HG02642 (cell line): ENCODE measurements around the gene GNGT2.
A peak's percentile ranks its signal among the peaks of the same experiment; 100 is the strongest.

Experiments
- ATAC-seq: cut with Tn5 transposase; IDR thresholded peaks from one replicate; pipeline ENCODE4 v1.9.1; 2021; ENCODE audit warnings: mild to moderate bottlenecking; ENCODE audit not compliant: unreplicated experiment, poor library complexity

The GNGT2 gene

DNA sequence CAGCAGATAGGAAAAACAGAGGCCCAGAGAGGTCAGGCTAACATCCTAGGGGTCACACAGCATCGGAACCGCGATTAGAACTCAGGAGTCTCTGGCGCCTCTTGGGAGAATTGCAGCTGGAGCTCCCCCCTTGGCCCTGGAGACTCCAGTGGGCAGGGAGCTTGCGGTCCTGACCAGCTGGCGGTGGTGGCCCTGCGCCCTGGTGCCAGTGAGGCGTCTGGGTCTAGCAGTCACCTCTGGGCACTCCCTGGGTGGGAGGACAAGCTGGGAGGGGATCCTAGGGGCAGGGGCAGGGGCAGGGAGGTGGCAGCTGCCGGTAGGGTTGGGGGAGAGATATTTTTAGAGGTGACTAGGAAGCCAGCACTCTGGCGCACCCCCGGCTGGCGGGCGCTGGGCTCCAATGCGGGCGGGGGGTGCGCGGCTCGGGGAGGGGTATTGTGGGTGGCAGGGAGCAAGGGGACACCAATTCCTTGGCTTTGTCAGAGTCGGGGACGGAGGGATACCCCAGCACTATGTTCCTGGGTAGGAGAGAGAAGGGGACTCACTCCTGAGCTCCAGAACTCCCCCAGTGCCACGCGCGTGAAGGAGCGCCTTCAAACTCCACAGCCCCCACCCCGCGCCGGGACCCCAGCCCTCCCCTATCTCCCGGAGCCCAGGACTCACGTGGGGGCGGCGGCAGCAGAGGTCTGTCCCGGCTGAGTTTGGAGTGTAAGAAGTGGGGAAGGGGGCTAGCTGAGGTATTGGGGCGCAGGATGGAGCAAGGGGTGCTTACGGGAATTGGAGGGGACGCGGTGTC is 19.6 kb upstream of the GNGT2 start:
- no peak for ATAC-seq

- ATAC-seq: no peak
Observed at GRCh38 chr17:49229076-49229804, 18.9 kb upstream of the GNGT2 start.

DNA sequence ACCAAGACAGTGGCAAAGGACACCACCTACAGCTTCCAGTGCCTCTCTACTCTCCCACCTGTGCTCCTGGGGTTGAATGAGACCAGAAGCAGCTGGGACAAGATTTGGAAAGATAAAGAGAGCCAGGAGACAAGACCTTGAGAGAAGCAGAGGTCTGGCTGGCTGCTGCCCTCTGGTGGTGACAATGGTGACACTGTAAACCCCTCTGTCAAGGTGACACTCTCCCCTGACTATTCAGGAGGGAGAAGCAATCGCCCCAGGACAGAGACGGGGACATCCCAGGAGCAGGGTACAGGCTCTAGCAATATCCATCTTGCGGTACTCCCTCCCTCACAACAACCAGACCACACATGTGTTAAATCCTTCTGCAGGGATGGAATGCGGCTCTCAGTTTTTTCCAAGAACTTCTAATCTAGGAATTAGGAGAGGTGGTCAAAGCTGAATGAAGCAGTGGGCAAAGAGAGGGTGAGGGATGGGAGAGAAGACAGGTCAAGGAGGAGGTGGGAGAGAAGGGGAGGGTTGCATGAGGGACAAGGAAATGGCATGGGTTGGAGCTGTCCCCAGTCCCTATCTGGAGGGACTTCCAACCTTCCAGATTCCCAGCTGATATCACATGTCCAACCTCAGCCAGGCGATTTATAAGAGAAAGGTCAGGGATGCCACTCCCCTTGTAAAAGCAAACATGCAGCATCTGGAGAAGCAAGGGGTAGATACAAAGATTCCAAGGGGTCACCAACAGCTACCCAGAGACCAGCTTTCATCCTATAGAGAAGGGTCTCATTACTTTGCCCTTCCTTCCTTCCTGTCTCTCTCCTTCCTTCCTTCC is 17.3 kb upstream of the GNGT2 start:
- no peak for ATAC-seq

GRCh38 chr17:49226771-49227435 is 16.5 kb upstream of the GNGT2 start:
- ATAC-seq: no peak

GRCh38 chr17:49225554-49226236 is 15.3 kb upstream of the GNGT2 start:
- no peak for ATAC-seq

DNA sequence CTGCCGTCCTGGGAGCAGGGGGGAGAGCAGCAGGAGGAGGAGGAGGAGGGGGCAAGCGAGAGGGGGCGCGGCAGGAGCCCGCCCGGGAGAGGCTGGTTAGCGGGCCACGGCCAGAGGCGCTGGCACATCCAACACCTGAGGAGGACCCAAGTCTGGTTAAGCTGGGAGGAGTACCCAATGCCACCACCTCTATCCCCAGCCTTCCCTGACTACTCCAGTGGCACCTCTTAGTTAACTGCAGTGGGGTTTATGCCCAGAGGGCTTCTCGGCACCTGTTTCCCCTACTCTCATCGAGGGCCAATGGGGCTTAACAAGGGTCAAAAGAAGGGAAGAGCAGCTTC is 14.6 kb upstream of the GNGT2 start:
- ATAC-seq: no peak

DNA sequence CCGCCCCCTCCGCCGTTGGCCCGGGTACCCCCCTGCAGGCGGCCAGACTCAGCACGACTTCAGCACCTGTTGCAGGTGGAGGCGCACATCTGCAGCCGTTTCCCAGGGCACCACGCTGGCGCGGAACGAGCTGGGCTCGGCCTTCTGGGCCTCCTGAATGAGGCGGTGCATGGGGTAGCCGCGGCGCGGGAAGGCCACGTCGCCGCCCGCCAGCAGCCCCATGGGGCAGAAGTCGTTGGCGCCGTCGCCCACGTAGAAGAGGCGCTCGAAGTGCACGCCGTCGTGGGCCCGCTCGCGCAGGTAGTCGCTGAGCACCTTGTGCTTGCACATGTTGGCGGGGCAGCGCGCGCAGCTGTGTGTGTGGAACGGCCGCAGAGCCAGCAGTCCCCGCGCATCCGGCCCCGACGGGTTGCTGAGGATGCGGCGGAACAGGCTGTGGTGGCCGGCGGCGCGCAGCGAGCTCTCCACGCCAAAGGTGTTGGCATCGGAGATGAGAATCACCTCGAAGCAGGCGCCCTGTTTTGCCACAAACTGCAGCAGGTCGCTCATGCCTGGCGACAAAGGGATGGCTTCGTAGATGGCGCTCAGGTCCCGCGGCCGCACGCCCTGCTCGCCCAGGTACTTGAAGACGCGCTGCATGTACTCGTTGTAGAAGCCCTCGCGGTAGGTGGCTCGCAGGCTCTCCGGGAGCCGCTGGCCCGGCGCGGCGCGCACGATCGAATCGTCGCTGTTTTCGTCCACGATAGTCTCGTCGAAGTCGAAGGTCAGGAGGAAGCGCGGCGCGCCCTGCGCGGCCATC is 14.0 kb upstream of the GNGT2 start:
- no peak for ATAC-seq

DNA sequence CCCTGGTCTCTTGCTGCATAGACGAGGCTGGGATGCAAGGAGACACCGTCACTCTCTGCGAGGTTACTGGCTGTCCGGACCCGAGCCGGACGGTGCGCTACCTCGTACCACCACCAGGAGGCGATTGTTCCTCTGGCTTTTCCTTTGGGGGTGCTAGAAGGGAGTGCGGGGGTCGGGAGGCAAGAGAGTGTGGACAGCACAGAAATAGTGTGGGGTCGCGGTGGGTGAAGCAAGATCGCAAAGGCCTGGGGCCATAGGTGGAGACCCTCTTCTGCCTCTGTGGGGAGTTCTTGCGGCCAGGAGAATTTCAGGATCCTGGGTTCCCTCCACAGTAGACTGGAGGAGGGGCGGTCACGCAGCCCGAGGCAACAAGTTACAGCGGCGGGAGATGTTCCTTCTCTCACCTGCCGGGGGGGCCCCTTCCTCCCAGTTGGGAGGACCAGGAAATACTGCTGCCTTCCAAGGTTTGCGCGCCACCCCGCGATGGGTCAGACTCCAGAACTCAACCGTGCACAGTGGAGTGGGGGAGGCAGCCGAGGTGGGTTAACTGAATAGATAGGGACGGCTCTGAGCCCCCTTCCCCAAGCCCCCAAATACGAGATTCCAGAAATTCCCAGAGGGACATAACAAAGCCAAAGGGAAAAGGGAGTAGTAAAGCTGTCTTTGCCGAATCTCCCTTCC is 13.3 kb upstream of the GNGT2 start:
- no peak for ATAC-seq

- ATAC-seq: no peak
Observed at GRCh38 chr17:49223168-49223516, 12.8 kb upstream of the GNGT2 start.

GRCh38 chr17:49219987-49220386 is 9.6 kb upstream of the GNGT2 start:
- ATAC-seq: no peak

DNA sequence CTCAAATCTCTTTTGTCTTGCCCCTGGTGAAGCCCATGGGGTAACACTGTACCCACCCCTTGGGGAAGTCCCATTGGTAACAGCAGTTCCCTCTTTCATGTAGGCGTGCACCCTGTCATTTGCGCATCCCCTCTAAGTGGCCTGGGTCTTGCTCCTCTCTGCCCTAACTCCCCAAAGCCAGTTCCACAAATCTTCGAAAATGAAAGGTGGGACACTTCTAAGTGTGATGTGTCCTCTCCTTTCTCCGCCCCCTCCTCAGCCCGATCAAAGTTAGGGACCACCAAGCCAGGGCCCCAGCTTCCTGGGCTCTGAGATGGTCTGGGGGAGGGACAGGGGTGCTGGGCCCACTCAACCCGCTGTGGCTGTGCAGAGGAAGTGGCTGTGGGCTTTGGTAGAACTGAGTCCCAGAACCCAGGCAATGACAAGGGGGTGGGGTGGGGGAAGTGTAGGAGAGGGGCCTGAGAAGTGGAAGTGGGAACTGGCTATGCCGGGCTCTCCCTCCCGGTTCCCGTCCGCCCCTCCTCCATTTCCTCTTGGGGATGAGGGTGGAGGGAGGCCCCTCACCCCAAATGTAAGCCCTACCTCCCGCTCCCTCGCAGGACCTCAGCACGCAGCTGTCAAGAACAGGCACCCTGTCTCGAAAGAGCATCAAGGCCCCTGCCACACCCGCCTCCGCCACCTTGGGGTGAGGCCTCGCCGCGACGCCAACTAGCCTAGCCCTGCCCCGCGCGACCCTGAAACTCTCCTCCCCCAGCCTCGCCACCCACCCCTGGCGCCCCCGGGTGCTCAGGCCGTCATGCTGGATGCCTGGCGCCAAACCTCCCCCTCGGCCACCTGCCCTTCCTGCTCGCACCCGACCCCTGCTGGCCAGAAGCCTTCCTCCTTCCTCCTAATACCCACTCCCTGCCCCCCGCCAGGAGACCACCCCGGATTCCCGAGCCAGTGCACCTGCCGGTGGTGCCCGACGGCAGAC is 8.9 kb upstream of the GNGT2 start:
- no peak for ATAC-seq

- ATAC-seq: peak; percentile 50
Observed at GRCh38 chr17:49217651-49218413, 7.5 kb upstream of the GNGT2 start.

- no peak for ATAC-seq
Observed at GRCh38 chr17:49216953-49217650, 6.7 kb upstream of the GNGT2 start.

DNA sequence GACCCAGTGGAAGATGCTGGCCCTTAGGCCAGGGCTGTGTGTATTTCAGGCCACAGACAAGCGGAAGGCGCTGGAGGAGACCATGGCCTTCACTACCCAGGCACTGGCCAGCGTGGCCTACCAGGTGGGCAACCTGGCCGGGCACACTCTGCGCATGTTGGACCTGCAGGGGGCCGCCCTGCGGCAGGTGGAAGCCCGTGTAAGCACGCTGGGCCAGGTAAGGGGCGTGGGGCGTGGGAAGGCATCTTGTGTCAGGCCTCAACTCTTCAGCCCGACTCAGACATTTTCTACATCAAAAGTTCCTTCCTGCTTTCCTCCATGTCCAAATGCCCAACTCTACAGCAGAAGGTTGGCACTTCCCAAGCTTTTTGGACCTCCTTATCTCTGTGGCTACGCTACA is 6.1 kb upstream of the GNGT2 start:
- no peak for ATAC-seq

GRCh38 chr17:49214676-49215360 is 4.4 kb upstream of the GNGT2 start:
- ATAC-seq: no peak

- no peak for ATAC-seq
Observed at GRCh38 chr17:49213847-49214246, 3.5 kb upstream of the GNGT2 start.
